PC-3 (cell line): Measurements from ENCODE around the gene LAD1. TPM values are rescaled to one million over a fixed set of nuclear protein-coding genes. Genes with fewer than 3 reads are reported as not detected.

Experiments
- ATAC-seq: fragments of 200-7000 bp; cut with Tn5 transposase; 2 replicates; pipeline ENCODE4 v1.9.1; 2020; ENCODE audit warnings: mild to moderate bottlenecking, moderate library complexity
- BruUV-seq: library from RNA; stranded (reverse); fragments of 400-500 nt; replicated peaks from 2 replicates; lab custom pipeline; 2021; lab: Mats Ljungman, UMichigan
- CTCF ChIA-PET: fragments of 300-600 bp; sonication (Branson Sonifier 250); formaldehyde crosslinking; loops from one replicate; lab custom pipeline; 2022; ENCODE audit warnings: antibody characterized with exemption; lab: Charles Lee
- POLR2A ChIA-PET: fragments of 300-600 bp; sonication (Branson Sonifier 250); formaldehyde crosslinking; loops from one replicate; lab custom pipeline; 2022; ENCODE audit warnings: antibody characterized with exemption; ENCODE audit not compliant: unreplicated experiment; lab: Charles Lee
- DNase-seq: peaks from one replicate; pipeline ENCODE4 v3.0.0-alpha.2; 2015
- H2AFZ ChIP-seq: fragments of 300-600 bp; sonication (generic); 2 replicates; pipeline ENCODE4 v1.6.0; 2016; ENCODE audit warnings: antibody characterized with exemption, low read length
- H3F3A ChIP-seq: fragments of 300-600 bp; sonication (generic); one replicate; pipeline ENCODE4 v1.6.0; 2017; ENCODE audit warnings: antibody characterized with exemption, low read length, control low read depth, mild to moderate bottlenecking; ENCODE audit not compliant: unreplicated experiment
- H3K27ac ChIP-seq: fragments of 300-600 bp; sonication (generic); 2 replicates; pipeline ENCODE4 v1.5.1; 2016; ENCODE audit warnings: mild to moderate bottlenecking, low read length
- H3K27me3 ChIP-seq: fragments of 300-600 bp; sonication (generic); 2 replicates; pipeline ENCODE4 v1.6.1; 2016; ENCODE audit warnings: low read length, mixed read lengths
- H3K36me3 ChIP-seq: fragments of 300-600 bp; sonication (generic); 2 replicates; pipeline ENCODE4 v1.6.1; 2016; ENCODE audit warnings: low read depth, mixed run types, low read length, mixed read lengths
- H3K4me1 ChIP-seq: fragments of 300-600 bp; sonication (generic); 2 replicates; pipeline ENCODE4 v1.5.1; 2016; ENCODE audit warnings: low read length; ENCODE audit not compliant: insufficient read depth
- H3K4me2 ChIP-seq: fragments of 300-600 bp; sonication (generic); 2 replicates; pipeline ENCODE4 v1.6.0; 2016; ENCODE audit warnings: low read length
- H3K4me3 ChIP-seq: fragments of 300-600 bp; sonication (generic); 2 replicates; pipeline ENCODE4 v1.5.1; 2016; ENCODE audit warnings: mild to moderate bottlenecking, low read length, mixed read lengths
- H3K79me2 ChIP-seq: fragments of 300-600 bp; sonication (generic); 2 replicates; pipeline ENCODE4 v1.6.1; 2017; ENCODE audit warnings: low read length, mixed read lengths
- H3K9ac ChIP-seq: fragments of 300-600 bp; sonication (generic); 2 replicates; pipeline ENCODE4 v1.6.0; 2016; ENCODE audit warnings: mild to moderate bottlenecking, low read length
- H3K9me2 ChIP-seq: fragments of 300-600 bp; sonication (generic); replicated peaks from 2 replicates; pipeline ENCODE4 v1.6.1; 2016; ENCODE audit warnings: mixed run types, low read length, mixed read lengths
- H3K9me3 ChIP-seq: fragments of 300-600 bp; sonication (generic); 2 replicates; pipeline ENCODE4 v1.6.1; 2016; ENCODE audit warnings: low read length, mixed read lengths
- H4K20me1 ChIP-seq: fragments of 300-600 bp; sonication (generic); 2 replicates; pipeline ENCODE4 v1.6.1; 2016; ENCODE audit warnings: low read length, mixed read lengths
- EZH2 ChIP-seq: fragments of 300-600 bp; sonication (generic); IDR thresholded peaks from one replicate; pipeline ENCODE4 v1.6.1; 2017; ENCODE audit warnings: antibody characterized with exemption, mild to moderate bottlenecking, low read length; ENCODE audit not compliant: unreplicated experiment
- EZH2phosphoT487 ChIP-seq: fragments of 300-600 bp; sonication (generic); IDR thresholded peaks from 2 replicates; pipeline ENCODE4 v1.6.1; 2018; ENCODE audit warnings: mild to moderate bottlenecking, antibody characterized with exemption, low read length, borderline replicate concordance
- intact Hi-C: fragments of 100-400 bp; cut with micrococcal nuclease; formaldehyde crosslinking; loops from 2 replicates; pipeline ENCODE4 v1.9.0; 2023
- total RNA-seq: library from RNA; depleted of rRNA; stranded (reverse); fragments of >200 nt; gene quantifications from 2 replicates; pipeline ENCODE4 v1.2.3, GENCODE V29; 2014
- TF ChIP-seq, protein P1 (sequence below): fragments of 300-600 bp; sonication (generic); conservative IDR thresholded peaks from 2 replicates; pipeline ENCODE4 v1.5.1; 2017; ENCODE audit warnings: antibody characterized with exemption, low read depth, mild to moderate bottlenecking, low read length

LAD1 gene
- total RNA-seq, 1 experiment from 2014 or later = 310 TPM

DNA sequence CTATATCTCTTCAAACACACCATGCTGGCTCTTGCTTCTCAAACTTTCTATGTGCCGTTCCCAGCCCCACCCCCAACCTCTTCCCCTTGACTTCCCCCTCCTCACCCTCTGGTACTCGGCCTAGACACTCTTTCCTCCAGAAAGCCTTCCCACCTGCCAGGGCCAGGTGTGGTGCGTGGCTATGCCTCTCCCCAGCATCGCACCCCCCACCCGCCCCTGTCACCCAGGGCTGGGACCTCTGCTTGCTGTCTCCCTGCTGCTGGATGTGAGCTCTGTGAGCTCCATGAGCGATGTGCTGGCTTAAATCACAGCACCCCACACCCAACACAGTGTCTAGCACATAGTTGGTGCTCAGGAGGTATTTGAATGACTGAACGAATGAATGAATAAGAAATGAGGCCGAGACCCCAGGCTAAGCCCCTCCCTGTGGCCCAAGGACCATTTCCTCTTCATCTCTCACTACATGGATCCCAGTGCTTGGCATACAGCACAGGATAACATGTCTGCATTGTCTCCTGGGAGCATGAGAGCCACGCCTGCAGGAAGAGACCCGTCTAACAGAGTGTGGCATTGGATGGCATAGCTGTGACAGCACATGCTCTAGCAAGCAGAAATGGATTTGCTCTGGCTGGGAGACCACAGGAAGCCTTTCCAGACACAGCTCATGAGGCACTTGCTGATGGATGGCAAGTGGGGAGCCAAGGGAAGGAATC, 41.3 kb downstream of the LAD1 start:
- H3K79me2 ChIP-seq = no peaks in the 10 kb centered on the region
- BruUV-seq = no TSS peak
- DNase-seq (no peak), ATAC-seq (no peak)
- H3K4me1 ChIP-seq = peaks cover 7% of the 10 kb centered on the region; the same call in 1 of the 2 replicates
- H3F3A ChIP-seq = no peaks in the 10 kb centered on the region
- no peaks in the 10 kb centered on the region for H4K20me1 ChIP-seq
- no peak overlapping the region for H3K4me3 ChIP-seq
- no peak overlapping the region for H3K9ac ChIP-seq
- H3K27me3 ChIP-seq = no peaks in the 10 kb centered on the region
- no peak overlapping the region for H3K27ac ChIP-seq
- H3K9me2 ChIP-seq = no peaks in the 10 kb centered on the region
- H2AFZ ChIP-seq = no peak overlapping the region
- TF ChIP-seq, protein P1, sequence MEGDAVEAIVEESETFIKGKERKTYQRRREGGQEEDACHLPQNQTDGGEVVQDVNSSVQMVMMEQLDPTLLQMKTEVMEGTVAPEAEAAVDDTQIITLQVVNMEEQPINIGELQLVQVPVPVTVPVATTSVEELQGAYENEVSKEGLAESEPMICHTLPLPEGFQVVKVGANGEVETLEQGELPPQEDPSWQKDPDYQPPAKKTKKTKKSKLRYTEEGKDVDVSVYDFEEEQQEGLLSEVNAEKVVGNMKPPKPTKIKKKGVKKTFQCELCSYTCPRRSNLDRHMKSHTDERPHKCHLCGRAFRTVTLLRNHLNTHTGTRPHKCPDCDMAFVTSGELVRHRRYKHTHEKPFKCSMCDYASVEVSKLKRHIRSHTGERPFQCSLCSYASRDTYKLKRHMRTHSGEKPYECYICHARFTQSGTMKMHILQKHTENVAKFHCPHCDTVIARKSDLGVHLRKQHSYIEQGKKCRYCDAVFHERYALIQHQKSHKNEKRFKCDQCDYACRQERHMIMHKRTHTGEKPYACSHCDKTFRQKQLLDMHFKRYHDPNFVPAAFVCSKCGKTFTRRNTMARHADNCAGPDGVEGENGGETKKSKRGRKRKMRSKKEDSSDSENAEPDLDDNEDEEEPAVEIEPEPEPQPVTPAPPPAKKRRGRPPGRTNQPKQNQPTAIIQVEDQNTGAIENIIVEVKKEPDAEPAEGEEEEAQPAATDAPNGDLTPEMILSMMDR = no peak
- TF ChIP-seq EZH2 (no peak), EZH2phosphoT487 (no peak)
- ChIA-PET POLR2A (no interaction called here), CTCF (interaction anchor here (2.2 kb wide), 1 partner anchor 11 kb away, joined by 5 read pairs; no protein-coding TSS in a partner anchor)
- no peaks in the 10 kb centered on the region for H3K9me3 ChIP-seq
- no peak overlapping the region for H3K4me2 ChIP-seq
- H3K36me3 ChIP-seq = no peaks in the 10 kb centered on the region
- intact Hi-C loops = no loop called here

DNA sequence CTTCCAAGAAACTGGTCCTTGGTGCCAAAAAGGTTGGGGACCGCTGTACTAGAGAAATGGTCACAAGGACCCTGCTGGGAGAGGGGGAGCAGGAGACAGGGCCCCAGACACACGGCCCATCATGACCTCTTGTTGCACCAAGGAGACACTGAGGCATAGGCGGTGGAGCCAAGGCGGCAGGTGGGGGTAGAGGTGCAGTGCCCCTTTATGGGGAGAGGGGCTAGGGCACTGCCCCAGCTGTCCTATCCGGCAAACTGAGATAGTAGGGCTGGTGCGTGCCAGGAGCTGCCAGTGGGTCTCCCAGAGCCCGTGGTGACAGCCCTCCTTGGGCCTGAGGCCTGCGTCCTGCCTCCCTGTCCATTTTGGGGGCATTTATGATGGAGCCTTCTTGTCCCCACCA, 41.9 kb downstream of the LAD1 start:
- Histone ChIP-seq H4K20me1 (no peaks in the 10 kb centered on the region), H3K9me3 (no peaks in the 10 kb centered on the region), H3K79me2 (no peaks in the 10 kb centered on the region), H3K27ac (no peak overlapping the region), H3K36me3 (no peaks in the 10 kb centered on the region), H2AFZ (no peak overlapping the region), H3K9me2 (no peaks in the 10 kb centered on the region), H3K27me3 (no peaks in the 10 kb centered on the region), H3F3A (no peaks in the 10 kb centered on the region), H3K9ac (no peak overlapping the region), H3K4me2 (no peak overlapping the region), H3K4me1 (peaks cover 7% of the 10 kb centered on the region; the same call in 1 of the 2 replicates), H3K4me3 (no peak overlapping the region)
- DNase-seq = no peak
- intact Hi-C loops = no loop called here
- TF ChIP-seq, protein P1 = no peak
- TF ChIP-seq EZH2 (no peak), EZH2phosphoT487 (no peak)
- CTCF ChIA-PET = interaction anchor here (2.2 kb wide), 1 partner anchor 10 kb away, joined by 5 read pairs; no protein-coding TSS in a partner anchor
- no peak for ATAC-seq
- BruUV-seq = no TSS peak
- POLR2A ChIA-PET = no interaction called here

DNA sequence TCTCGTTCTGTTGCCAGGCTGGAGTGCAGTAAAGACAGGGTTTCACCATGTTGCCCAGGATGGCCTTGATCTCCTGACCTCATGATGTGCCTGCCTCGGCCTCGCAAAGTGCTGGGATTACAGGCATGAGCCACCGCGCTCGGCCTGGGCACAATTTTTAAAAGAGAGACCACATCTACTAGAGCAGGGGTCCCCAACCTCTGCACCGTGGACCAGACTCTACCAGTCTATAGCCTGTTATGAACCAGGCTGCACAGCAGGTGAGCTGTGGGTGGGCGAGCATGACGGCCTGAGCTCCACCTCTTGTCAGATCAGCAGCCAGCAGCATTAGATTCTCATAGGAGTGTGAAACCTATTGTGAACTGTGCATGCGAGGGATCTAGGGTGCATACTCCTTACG, 42.4 kb downstream of the LAD1 start:
- Histone ChIP-seq H3K9me2 (no peaks in the 10 kb centered on the region), H3K4me1 (peaks cover 7% of the 10 kb centered on the region; the same call in 1 of the 2 replicates), H3K79me2 (no peaks in the 10 kb centered on the region), H4K20me1 (no peaks in the 10 kb centered on the region), H3F3A (no peaks in the 10 kb centered on the region), H3K36me3 (no peaks in the 10 kb centered on the region), H3K27ac (no peak overlapping the region), H2AFZ (no peak overlapping the region), H3K9ac (no peak overlapping the region), H3K9me3 (no peaks in the 10 kb centered on the region), H3K4me3 (no peak overlapping the region), H3K27me3 (no peaks in the 10 kb centered on the region), H3K4me2 (no peak overlapping the region)
- ATAC-seq (no peak), DNase-seq (no peak)
- POLR2A ChIA-PET = no interaction called here
- CTCF ChIA-PET = interaction anchor here (1.1 kb wide), 1 partner anchor 49 kb away, joined by 3 read pairs; no protein-coding TSS in a partner anchor
- intact Hi-C loops = no loop called here
- no TSS peak for BruUV-seq
- TF ChIP-seq, protein P1 = no peak
- TF ChIP-seq EZH2phosphoT487 (no peak), EZH2 (no peak)
